ENCODE measurements around the gene EEF2K.
"Not testable (repeated sequence)": the region's sequence is repeated elsewhere in the genome, so short reads cannot be mapped to it uniquely, and the experiment has no call there.

Gene EEF2K

GRCh38 chr16:22214402-22214801 is 8.3 kb downstream of the EEF2K start:
- no peak overlapping the region for H3K4me3 ChIP-seq (ENCODE audit: low read length)
- no peak for DNase-seq (ENCODE audit: low read depth)
- H3K9ac ChIP-seq (ENCODE audit: low read length): no peak overlapping the region
- no peaks in the 10 kb centered on the region for H3K9me3 ChIP-seq (ENCODE audit: control insufficient read depth, low read length)
- H3K36me3 ChIP-seq (ENCODE audit: control insufficient read depth, insufficient read depth, low read length, severe bottlenecking): no peaks in the 10 kb centered on the region
- peaks cover 31% of the 10 kb centered on the region for H3K4me1 ChIP-seq (ENCODE audit: control insufficient read depth, insufficient read depth, low read length)
- H3K27me3 ChIP-seq (replicated peaks; ENCODE audit: control insufficient read depth, insufficient read depth, low read length): no peaks in the 10 kb centered on the region

GRCh38 chr16:22214889-22215288 is 8.8 kb downstream of the EEF2K start:
- Histone ChIP-seq H3K9ac (ENCODE audit: low read length) (no peak overlapping the region), H3K9me3 (ENCODE audit: control insufficient read depth, low read length) (no peaks in the 10 kb centered on the region), H3K27me3 (replicated peaks; ENCODE audit: control insufficient read depth, insufficient read depth, low read length) (no peaks in the 10 kb centered on the region), H3K4me1 (ENCODE audit: control insufficient read depth, insufficient read depth, low read length) (peaks cover 31% of the 10 kb centered on the region), H3K36me3 (ENCODE audit: control insufficient read depth, insufficient read depth, low read length, severe bottlenecking) (no peaks in the 10 kb centered on the region), H3K4me3 (ENCODE audit: low read length) (no peak overlapping the region)
- no peak for DNase-seq (ENCODE audit: low read depth)

GRCh38 chr16:22216191-22216831 is 10.2 kb downstream of the EEF2K start:
- no peaks in the 10 kb centered on the region for H3K36me3 ChIP-seq (ENCODE audit: control insufficient read depth, insufficient read depth, low read length, severe bottlenecking)
- DNase-seq (ENCODE audit: low read depth): peak; percentile 65
- no peak overlapping the region for H3K4me3 ChIP-seq (ENCODE audit: low read length)

GRCh38 chr16:22216832-22217225 is 10.8 kb downstream of the EEF2K start:
- H3K4me3 ChIP-seq (ENCODE audit: low read length); H3K9ac ChIP-seq (ENCODE audit: low read length); H3K9me3 ChIP-seq (ENCODE audit: control insufficient read depth, low read length); H3K27me3 ChIP-seq (replicated peaks; ENCODE audit: control insufficient read depth, insufficient read depth, low read length); DNase-seq (ENCODE audit: low read depth); H3K36me3 ChIP-seq (ENCODE audit: control insufficient read depth, insufficient read depth, low read length, severe bottlenecking): not testable (repeated sequence)
- peaks cover 29% of the 10 kb centered on the region for H3K4me1 ChIP-seq (ENCODE audit: control insufficient read depth, insufficient read depth, low read length)

More at GRCh38 chr16:22216191-22216831, 10.2 kb downstream of the EEF2K start:
- Histone ChIP-seq H3K4me1 (ENCODE audit: control insufficient read depth, insufficient read depth, low read length) (peaks cover 34% of the 10 kb centered on the region), H3K9me3 (ENCODE audit: control insufficient read depth, low read length) (no peaks in the 10 kb centered on the region), H3K9ac (ENCODE audit: low read length) (no peak overlapping the region), H3K27me3 (replicated peaks; ENCODE audit: control insufficient read depth, insufficient read depth, low read length) (no peaks in the 10 kb centered on the region)

- Histone ChIP-seq H3K36me3 (ENCODE audit: control insufficient read depth, insufficient read depth, low read length, severe bottlenecking) (no peaks in the 10 kb centered on the region), H3K27me3 (replicated peaks; ENCODE audit: control insufficient read depth, insufficient read depth, low read length) (no peaks in the 10 kb centered on the region), H3K9me3 (ENCODE audit: control insufficient read depth, low read length) (no peaks in the 10 kb centered on the region), H3K9ac (ENCODE audit: low read length) (no peak overlapping the region), H3K4me3 (ENCODE audit: low read length) (no peak overlapping the region), H3K4me1 (ENCODE audit: control insufficient read depth, insufficient read depth, low read length) (peaks cover 23% of the 10 kb centered on the region)
- DNase-seq (ENCODE audit: low read depth): no peak
Observed at GRCh38 chr16:22217890-22218730, 12.0 kb downstream of the EEF2K start.

GRCh38 chr16:22219389-22220068 is 13.5 kb downstream of the EEF2K start:
- H3K9me3 ChIP-seq (ENCODE audit: control insufficient read depth, low read length): no peaks in the 10 kb centered on the region
- no peak overlapping the region for H3K9ac ChIP-seq (ENCODE audit: low read length)
- no peaks in the 10 kb centered on the region for H3K27me3 ChIP-seq (replicated peaks; ENCODE audit: control insufficient read depth, insufficient read depth, low read length)
- peaks cover 18% of the 10 kb centered on the region for H3K4me1 ChIP-seq (ENCODE audit: control insufficient read depth, insufficient read depth, low read length)
- H3K36me3 ChIP-seq (ENCODE audit: control insufficient read depth, insufficient read depth, low read length, severe bottlenecking): no peaks in the 10 kb centered on the region
- DNase-seq (ENCODE audit: low read depth): no peak
- no peak overlapping the region for H3K4me3 ChIP-seq (ENCODE audit: low read length)

GRCh38 chr16:22220069-22220440 is 14.0 kb downstream of the EEF2K start:
- Histone ChIP-seq H3K9ac (ENCODE audit: low read length) (no peak overlapping the region), H3K9me3 (ENCODE audit: control insufficient read depth, low read length) (no peaks in the 10 kb centered on the region), H3K4me3 (ENCODE audit: low read length) (no peak overlapping the region), H3K27me3 (replicated peaks; ENCODE audit: control insufficient read depth, insufficient read depth, low read length) (no peaks in the 10 kb centered on the region), H3K36me3 (ENCODE audit: control insufficient read depth, insufficient read depth, low read length, severe bottlenecking) (no peaks in the 10 kb centered on the region), H3K4me1 (ENCODE audit: control insufficient read depth, insufficient read depth, low read length) (peaks cover 19% of the 10 kb centered on the region)
- no peak for DNase-seq (ENCODE audit: low read depth)

- H3K4me1 ChIP-seq (ENCODE audit: control insufficient read depth, insufficient read depth, low read length): peaks cover 24% of the 10 kb centered on the region
- H3K36me3 ChIP-seq (ENCODE audit: control insufficient read depth, insufficient read depth, low read length, severe bottlenecking): peaks cover 1% of the 10 kb centered on the region
- no peak overlapping the region for H3K9ac ChIP-seq (ENCODE audit: low read length)
- no peak for DNase-seq (ENCODE audit: low read depth)
- no peaks in the 10 kb centered on the region for H3K9me3 ChIP-seq (ENCODE audit: control insufficient read depth, low read length)
- no peaks in the 10 kb centered on the region for H3K27me3 ChIP-seq (replicated peaks; ENCODE audit: control insufficient read depth, insufficient read depth, low read length)
- no peak overlapping the region for H3K4me3 ChIP-seq (ENCODE audit: low read length)
Observed at GRCh38 chr16:22220714-22221113, 14.6 kb downstream of the EEF2K start.

GRCh38 chr16:22222006-22222405 is 15.9 kb downstream of the EEF2K start:
- H3K4me3 ChIP-seq (ENCODE audit: low read length): no peak overlapping the region
- peaks cover 24% of the 10 kb centered on the region for H3K4me1 ChIP-seq (ENCODE audit: control insufficient read depth, insufficient read depth, low read length)
- no peaks in the 10 kb centered on the region for H3K9me3 ChIP-seq (ENCODE audit: control insufficient read depth, low read length)
- no peak overlapping the region for H3K9ac ChIP-seq (ENCODE audit: low read length)
- H3K36me3 ChIP-seq (ENCODE audit: control insufficient read depth, insufficient read depth, low read length, severe bottlenecking): peaks cover 4% of the 10 kb centered on the region
- DNase-seq (ENCODE audit: low read depth): no peak
- no peaks in the 10 kb centered on the region for H3K27me3 ChIP-seq (replicated peaks; ENCODE audit: control insufficient read depth, insufficient read depth, low read length)

- no peaks in the 10 kb centered on the region for H3K9me3 ChIP-seq (ENCODE audit: control insufficient read depth, low read length)
- H3K27me3 ChIP-seq (replicated peaks; ENCODE audit: control insufficient read depth, insufficient read depth, low read length): no peaks in the 10 kb centered on the region
- H3K4me1 ChIP-seq (ENCODE audit: control insufficient read depth, insufficient read depth, low read length): peaks cover 24% of the 10 kb centered on the region
- no peak for DNase-seq (ENCODE audit: low read depth)
- peaks cover 12% of the 10 kb centered on the region for H3K36me3 ChIP-seq (ENCODE audit: control insufficient read depth, insufficient read depth, low read length, severe bottlenecking)
- H3K9ac ChIP-seq (ENCODE audit: low read length): no peak overlapping the region
- H3K4me3 ChIP-seq (ENCODE audit: low read length): no peak overlapping the region
Observed at GRCh38 chr16:22222998-22223397, 16.9 kb downstream of the EEF2K start.

- peaks cover 20% of the 10 kb centered on the region for H3K4me1 ChIP-seq (ENCODE audit: control insufficient read depth, insufficient read depth, low read length)
- peaks cover 23% of the 10 kb centered on the region for H3K36me3 ChIP-seq (ENCODE audit: control insufficient read depth, insufficient read depth, low read length, severe bottlenecking)
- H3K9me3 ChIP-seq (ENCODE audit: control insufficient read depth, low read length): no peaks in the 10 kb centered on the region
- no peak overlapping the region for H3K4me3 ChIP-seq (ENCODE audit: low read length)
- DNase-seq (ENCODE audit: low read depth): peak; percentile 14
- no peaks in the 10 kb centered on the region for H3K27me3 ChIP-seq (replicated peaks; ENCODE audit: control insufficient read depth, insufficient read depth, low read length)
- no peak overlapping the region for H3K9ac ChIP-seq (ENCODE audit: low read length)
Observed at GRCh38 chr16:22225060-22225459, 19.0 kb downstream of the EEF2K start.

Data from adipocyte (in vitro differentiated cells).